ENCODE data around the gene TYSND1. TPM values are rescaled to one million over a fixed set of nuclear protein-coding genes. Genes with fewer than 3 reads are reported as not detected.

Gene TYSND1
- total RNA-seq, 1 experiment from 2014 or later, result 16.5 TPM

DNA sequence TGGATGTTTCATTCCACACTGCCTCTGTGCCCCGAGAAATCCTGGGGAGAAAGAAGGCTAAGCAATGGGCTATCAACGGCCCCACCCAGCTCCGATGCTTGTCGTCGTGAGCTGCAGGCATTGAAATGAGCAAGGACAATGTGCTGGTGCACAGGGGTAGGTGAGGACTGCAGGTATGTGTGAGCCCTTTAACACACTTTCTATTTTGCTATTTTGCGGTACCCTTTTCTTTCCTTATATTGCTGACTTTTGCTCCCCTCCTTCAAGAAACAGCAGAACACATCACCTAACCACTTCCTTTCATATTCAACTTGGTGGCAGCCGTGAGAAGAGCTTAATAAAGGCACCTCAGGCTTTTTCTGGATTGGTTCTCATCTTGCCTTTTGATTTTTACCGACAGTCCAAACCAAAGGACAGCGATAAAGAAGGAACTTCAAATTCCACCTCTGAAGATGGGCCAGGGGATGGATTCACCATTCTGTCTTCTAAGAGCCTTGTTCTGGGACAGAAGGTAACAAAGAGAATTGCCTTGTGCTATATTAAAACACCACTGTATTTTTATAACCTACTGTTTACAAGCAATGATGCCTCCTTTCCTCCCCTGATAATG, 53.1 kb downstream of the TYSND1 start:
- TF ChIP-seq, protein P1, sequence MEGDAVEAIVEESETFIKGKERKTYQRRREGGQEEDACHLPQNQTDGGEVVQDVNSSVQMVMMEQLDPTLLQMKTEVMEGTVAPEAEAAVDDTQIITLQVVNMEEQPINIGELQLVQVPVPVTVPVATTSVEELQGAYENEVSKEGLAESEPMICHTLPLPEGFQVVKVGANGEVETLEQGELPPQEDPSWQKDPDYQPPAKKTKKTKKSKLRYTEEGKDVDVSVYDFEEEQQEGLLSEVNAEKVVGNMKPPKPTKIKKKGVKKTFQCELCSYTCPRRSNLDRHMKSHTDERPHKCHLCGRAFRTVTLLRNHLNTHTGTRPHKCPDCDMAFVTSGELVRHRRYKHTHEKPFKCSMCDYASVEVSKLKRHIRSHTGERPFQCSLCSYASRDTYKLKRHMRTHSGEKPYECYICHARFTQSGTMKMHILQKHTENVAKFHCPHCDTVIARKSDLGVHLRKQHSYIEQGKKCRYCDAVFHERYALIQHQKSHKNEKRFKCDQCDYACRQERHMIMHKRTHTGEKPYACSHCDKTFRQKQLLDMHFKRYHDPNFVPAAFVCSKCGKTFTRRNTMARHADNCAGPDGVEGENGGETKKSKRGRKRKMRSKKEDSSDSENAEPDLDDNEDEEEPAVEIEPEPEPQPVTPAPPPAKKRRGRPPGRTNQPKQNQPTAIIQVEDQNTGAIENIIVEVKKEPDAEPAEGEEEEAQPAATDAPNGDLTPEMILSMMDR (IDR thresholded peaks at IDR 0.05; ENCODE audit: unreplicated experiment), result no peak
- no peak for DNase-seq (ENCODE audit: unreplicated experiment)
- Mint-ChIP-seq H3K27ac (ENCODE audit: low read depth, unreplicated experiment) (no peak overlapping the region), H3K4me3 (ENCODE audit: unreplicated experiment) (no peak overlapping the region), H3K9me3 (ENCODE audit: unreplicated experiment) (no peaks in the 10 kb centered on the region), H3K4me1 (ENCODE audit: insufficient read depth, unreplicated experiment) (no peaks in the 10 kb centered on the region), H3K27me3 (ENCODE audit: insufficient read depth, unreplicated experiment) (no peaks in the 10 kb centered on the region), H3K36me3 (ENCODE audit: insufficient read depth, unreplicated experiment) (peaks cover 34% of the 10 kb centered on the region)
- no TSS peak for BruUV-seq (replicated peaks)
- ChIA-PET POLR2A (no interaction called here), CTCF (interaction anchor here (0.6 to 13.0 kb wide), 2 partner anchors 23 to 399 kb away, joined by 3 to 107 read pairs; no protein-coding TSS in a partner anchor)
- intact Hi-C loops (cut with micrococcal nuclease), result no loop called here

DNA sequence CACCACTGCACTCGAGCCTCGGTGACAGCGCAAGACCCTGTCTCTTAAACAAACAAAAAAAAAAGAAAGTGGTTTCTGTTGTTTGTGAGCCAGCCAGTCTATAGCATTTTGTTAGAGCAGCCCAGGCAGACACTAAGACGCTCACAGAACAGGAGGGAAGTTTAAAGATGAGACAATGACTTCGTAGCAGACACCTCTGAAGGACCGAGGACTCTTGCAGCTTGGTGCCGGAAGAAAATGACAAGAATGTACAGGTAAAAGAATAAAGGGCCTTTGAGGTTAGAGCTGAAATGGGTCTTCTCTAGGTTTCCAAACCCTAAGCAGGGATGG, 54.1 kb downstream of the TYSND1 start:
- intact Hi-C loops (cut with micrococcal nuclease), result no loop called here
- BruUV-seq (replicated peaks), result no TSS peak
- H3K9me3 Mint-ChIP-seq (ENCODE audit: unreplicated experiment), result no peaks in the 10 kb centered on the region
- H3K27me3 Mint-ChIP-seq (ENCODE audit: insufficient read depth, unreplicated experiment), result no peaks in the 10 kb centered on the region
- peaks cover 34% of the 10 kb centered on the region for H3K36me3 Mint-ChIP-seq (ENCODE audit: insufficient read depth, unreplicated experiment)
- H3K4me1 Mint-ChIP-seq (ENCODE audit: insufficient read depth, unreplicated experiment), result no peaks in the 10 kb centered on the region
- POLR2A ChIA-PET, result no interaction called here
- CTCF ChIA-PET, result interaction anchor here (13.0 kb wide), 1 partner anchor 24 kb away, joined by 107 read pairs; no protein-coding TSS in a partner anchor
- H3K27ac Mint-ChIP-seq (ENCODE audit: low read depth, unreplicated experiment), result no peak overlapping the region
- no peak overlapping the region for H3K4me3 Mint-ChIP-seq (ENCODE audit: unreplicated experiment)
- DNase-seq (ENCODE audit: unreplicated experiment), result no peak
- TF ChIP-seq, protein P1 (IDR thresholded peaks at IDR 0.05; ENCODE audit: unreplicated experiment), result no peak

DNA sequence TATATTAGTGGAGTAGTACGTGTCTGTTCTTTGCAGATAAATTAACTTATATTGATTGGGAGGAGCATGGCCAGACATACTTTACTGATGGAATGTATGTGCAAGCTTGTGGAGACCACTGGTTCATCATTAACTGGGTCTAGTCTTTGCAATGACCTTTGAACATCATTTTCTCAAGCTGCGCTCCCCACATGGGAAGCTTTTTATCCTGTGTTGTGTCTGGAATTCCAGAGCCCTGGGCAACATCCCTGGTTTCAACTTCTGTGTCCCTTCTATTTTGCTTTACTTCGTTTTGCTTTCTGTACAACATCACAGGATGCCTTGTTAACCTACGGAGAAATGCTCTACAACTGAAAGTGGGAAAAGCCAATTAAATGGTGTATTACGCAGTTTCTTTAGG, 55.5 kb downstream of the TYSND1 start:
- TF ChIP-seq, protein P1 (IDR thresholded peaks at IDR 0.05; ENCODE audit: unreplicated experiment), result no peak
- DNase-seq (ENCODE audit: unreplicated experiment), result no peak
- no peak overlapping the region for H3K27ac Mint-ChIP-seq (ENCODE audit: low read depth, unreplicated experiment)
- BruUV-seq (replicated peaks), result no TSS peak
- CTCF ChIA-PET, result interaction anchor here (0.6 to 13.0 kb wide), 2 partner anchors 25 to 274 kb away, joined by 4 to 107 read pairs; no protein-coding TSS in a partner anchor
- no peaks in the 10 kb centered on the region for H3K4me1 Mint-ChIP-seq (ENCODE audit: insufficient read depth, unreplicated experiment)
- no peaks in the 10 kb centered on the region for H3K27me3 Mint-ChIP-seq (ENCODE audit: insufficient read depth, unreplicated experiment)
- H3K9me3 Mint-ChIP-seq (ENCODE audit: unreplicated experiment), result no peaks in the 10 kb centered on the region
- POLR2A ChIA-PET, result no interaction called here
- H3K36me3 Mint-ChIP-seq (ENCODE audit: insufficient read depth, unreplicated experiment), result peaks cover 34% of the 10 kb centered on the region
- no peak overlapping the region for H3K4me3 Mint-ChIP-seq (ENCODE audit: unreplicated experiment)
- intact Hi-C loops (cut with micrococcal nuclease), result no loop called here

DNA sequence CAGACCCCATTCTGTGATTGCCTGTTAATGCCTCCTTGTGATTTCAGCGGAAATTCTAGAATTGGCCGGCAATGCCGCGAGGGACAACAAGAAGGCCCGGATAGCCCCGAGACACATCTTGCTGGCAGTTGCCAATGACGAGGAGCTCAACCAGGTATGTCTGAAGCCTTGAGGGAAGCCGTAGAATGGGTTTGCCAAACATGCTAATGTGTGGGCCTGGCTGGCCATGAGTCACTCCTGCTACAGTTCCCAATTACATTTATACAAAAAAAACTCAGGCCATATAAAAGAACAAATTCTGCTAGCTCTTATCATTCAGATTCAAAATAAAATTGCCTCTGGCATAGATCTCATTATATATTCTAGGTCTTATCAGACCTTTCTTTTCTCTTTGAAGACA, 56.5 kb downstream of the TYSND1 start:
- H3K9me3 Mint-ChIP-seq (ENCODE audit: unreplicated experiment), result no peaks in the 10 kb centered on the region
- TF ChIP-seq, protein P1 (IDR thresholded peaks at IDR 0.05; ENCODE audit: unreplicated experiment), result no peak
- H3K4me1 Mint-ChIP-seq (ENCODE audit: insufficient read depth, unreplicated experiment), result no peaks in the 10 kb centered on the region
- ChIA-PET CTCF (interaction anchor here (1.2 to 13.0 kb wide), 2 partner anchors 26 to 207 kb away, joined by 3 to 107 read pairs; no protein-coding TSS in a partner anchor), POLR2A (interaction anchor here (0.7 kb wide), 1 partner anchor 28 kb away, joined by 4 read pairs; no protein-coding TSS in a partner anchor)
- intact Hi-C loops (cut with micrococcal nuclease), result no loop called here
- no peak overlapping the region for H3K4me3 Mint-ChIP-seq (ENCODE audit: unreplicated experiment)
- no TSS peak for BruUV-seq (replicated peaks)
- no peak for DNase-seq (ENCODE audit: unreplicated experiment)
- H3K36me3 Mint-ChIP-seq (ENCODE audit: insufficient read depth, unreplicated experiment), result peaks cover 33% of the 10 kb centered on the region
- H3K27ac Mint-ChIP-seq (ENCODE audit: low read depth, unreplicated experiment), result no peak overlapping the region
- no peaks in the 10 kb centered on the region for H3K27me3 Mint-ChIP-seq (ENCODE audit: insufficient read depth, unreplicated experiment)
